SU-DHL-6 (cell line): ENCODE measurements around the gene SLC30A7.
"Not testable (repeated sequence)": the region's sequence is repeated elsewhere in the genome, so short reads cannot be mapped to it uniquely, and the experiment has no call there.

Source experiments
- H2AFZ ChIP-seq: fragments of 200-600 bp; sonication (generic); 2 replicates; pipeline ENCODE4 v1.6.1; 2014; ENCODE audit warnings: low read depth, mild to moderate bottlenecking, moderate library complexity, mixed read lengths, antibody characterized with exemption, low read length; ENCODE audit not compliant: severe bottlenecking
- H3F3A ChIP-seq: fragments of 200-600 bp; shearing (Covaris generic); 2 replicates; pipeline ENCODE4 v1.6.0; 2016; ENCODE audit warnings: antibody characterized with exemption, mild to moderate bottlenecking; ENCODE audit not compliant: insufficient read depth
- H3K27ac ChIP-seq: fragments of 200-600 bp; sonication (generic); 2 replicates; pipeline ENCODE4 v1.5.1; 2016; ENCODE audit warnings: low read depth, mild to moderate bottlenecking, low read length, moderate library complexity, mixed read lengths
- H3K27me3 ChIP-seq: fragments of 200-600 bp; sonication (generic), shearing (Covaris generic); 2 replicates; pipeline ENCODE4 v1.6.0; 2014; ENCODE audit warnings: mild to moderate bottlenecking, low read length
- H3K36me3 ChIP-seq: fragments of 200-600 bp; sonication (generic); 2 replicates; pipeline ENCODE4 v1.6.1; 2014; ENCODE audit warnings: mild to moderate bottlenecking, low read length, mixed read lengths
- H3K4me2 ChIP-seq: fragments of 300-600, 200-600 bp; shearing (Covaris generic), sonication (generic); 2 replicates; pipeline ENCODE4 v1.6.0; 2014; ENCODE audit warnings: low read length, low read depth, mild to moderate bottlenecking; ENCODE audit not compliant: poor library complexity, severe bottlenecking
- H3K4me3 ChIP-seq: fragments of 200-600 bp; sonication (generic); 2 replicates; pipeline ENCODE4 v1.5.1; 2014; ENCODE audit warnings: antibody characterized with exemption, low read length, mild to moderate bottlenecking, mixed read lengths; ENCODE audit not compliant: insufficient read depth, poor library complexity, severe bottlenecking
- H3K79me2 ChIP-seq: fragments of 200-600 bp; sonication (generic); 2 replicates; pipeline ENCODE4 v1.6.1; 2014; ENCODE audit warnings: mild to moderate bottlenecking, low read length, moderate library complexity; ENCODE audit not compliant: insufficient read depth
- H3K9ac ChIP-seq: fragments of 200-600 bp; sonication (generic); 2 replicates; pipeline ENCODE4 v1.7.0; 2014; ENCODE audit warnings: mild to moderate bottlenecking, low read length
- H3K9me2 ChIP-seq: fragments of 200-600 bp; sonication (generic); replicated peaks from 2 replicates; pipeline ENCODE4 v1.6.1; 2014; ENCODE audit warnings: low read length; ENCODE audit not compliant: insufficient read depth
- H3K9me3 ChIP-seq: fragments of 200-600 bp; sonication (generic); 2 replicates; pipeline ENCODE4 v1.6.1; 2014; ENCODE audit warnings: low read length, mixed read lengths; ENCODE audit not compliant: insufficient read depth
- H4K20me1 ChIP-seq: fragments of 200-600 bp; sonication (generic); 2 replicates; pipeline ENCODE4 v1.6.1; 2014; ENCODE audit warnings: low read depth, mild to moderate bottlenecking, antibody characterized with exemption, low read length, moderate library complexity, mixed read lengths
- CTCF ChIP-seq: fragments of 200-600 bp; sonication (generic); IDR thresholded peaks from one replicate; pipeline ENCODE4 v1.5.1; 2017; ENCODE audit warnings: antibody characterized with exemption, mild to moderate bottlenecking, low read length, moderate library complexity; ENCODE audit not compliant: insufficient read depth, poor library complexity, severe bottlenecking
- EZH2phosphoT487 ChIP-seq: fragments of 200-600 bp; sonication (generic), shearing (Covaris generic); conservative IDR thresholded peaks from 2 replicates; pipeline ENCODE4 v1.6.1; 2018; ENCODE audit warnings: mild to moderate bottlenecking, antibody characterized with exemption, low read length, moderate library complexity, mixed read lengths

Gene SLC30A7

DNA sequence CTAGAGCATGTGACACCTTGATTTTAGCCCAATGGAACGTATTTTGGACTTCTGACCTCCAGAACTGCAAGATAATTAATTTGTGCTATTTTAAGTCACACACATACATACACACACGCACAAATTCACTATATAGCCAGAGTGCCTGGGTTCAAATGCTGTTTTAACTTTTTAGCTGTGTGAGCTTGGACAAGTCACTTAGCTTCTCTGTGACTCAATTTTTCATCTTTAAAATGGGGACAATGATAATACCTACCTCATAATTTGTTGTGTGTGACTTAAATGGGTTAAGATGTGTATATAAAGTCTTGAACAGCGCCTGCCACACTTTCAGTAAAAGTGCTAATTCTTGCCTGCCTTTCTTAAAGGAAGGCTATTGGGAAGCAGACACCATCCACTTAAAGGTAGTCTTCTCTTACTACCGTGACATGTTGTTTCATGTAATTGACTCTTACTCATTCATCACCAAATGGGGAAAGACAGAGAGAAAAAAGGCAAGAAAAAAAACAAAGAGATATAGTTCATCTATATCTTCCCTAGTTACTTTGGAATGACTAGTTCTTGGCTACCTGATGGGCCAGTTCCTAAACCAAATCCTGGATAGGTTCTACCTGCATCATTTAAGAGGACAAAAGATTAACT is 56.3 kb downstream of the SLC30A7 start:
- Histone ChIP-seq H2AFZ (no peak overlapping the region), H3K27me3 (no peaks in the 10 kb centered on the region), H3K79me2 (no peaks in the 10 kb centered on the region), H3K9ac (no peak overlapping the region), H3K36me3 (no peaks in the 10 kb centered on the region; the same call in 1 of the 2 replicates), H3K4me3 (no peak overlapping the region), H3K27ac (no peak overlapping the region), H3K9me2 (no peaks in the 10 kb centered on the region), H3K9me3 (no peaks in the 10 kb centered on the region), H4K20me1 (no peaks in the 10 kb centered on the region), H3F3A (0 out of 2 replicates have a peak, but pooled peaks cover 6% of the 10 kb centered on the region), H3K4me2 (no peak overlapping the region)
- TF ChIP-seq EZH2phosphoT487 (no peak), CTCF (no peak)

DNA sequence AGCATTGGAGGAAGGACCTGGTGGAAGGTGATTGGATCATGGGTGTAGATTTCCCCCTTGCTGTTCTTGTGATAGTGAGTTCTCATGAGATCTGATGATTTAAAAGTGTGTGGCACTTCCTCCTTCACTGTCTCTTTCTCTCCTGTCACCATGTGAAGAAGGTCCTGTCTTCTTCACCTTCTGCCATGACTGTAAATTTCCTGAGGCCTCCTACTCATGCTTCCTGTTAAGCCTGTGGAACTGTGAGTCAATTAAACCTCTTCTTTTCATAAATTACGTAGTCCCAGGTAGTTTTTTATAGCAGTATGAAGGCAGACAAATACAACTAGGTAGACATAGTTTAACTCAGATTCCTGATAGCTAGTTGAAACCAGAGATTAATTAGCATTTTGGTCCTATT is 57.1 kb downstream of the SLC30A7 start:
- H3K9me3 ChIP-seq, H3K79me2 ChIP-seq, H3K27me3 ChIP-seq, H3K36me3 ChIP-seq, H3K4me2 ChIP-seq, H3K4me3 ChIP-seq, H3F3A ChIP-seq, H3K27ac ChIP-seq, H3K9me2 ChIP-seq, H2AFZ ChIP-seq, H3K9ac ChIP-seq, H4K20me1 ChIP-seq: not testable (repeated sequence)

DNA sequence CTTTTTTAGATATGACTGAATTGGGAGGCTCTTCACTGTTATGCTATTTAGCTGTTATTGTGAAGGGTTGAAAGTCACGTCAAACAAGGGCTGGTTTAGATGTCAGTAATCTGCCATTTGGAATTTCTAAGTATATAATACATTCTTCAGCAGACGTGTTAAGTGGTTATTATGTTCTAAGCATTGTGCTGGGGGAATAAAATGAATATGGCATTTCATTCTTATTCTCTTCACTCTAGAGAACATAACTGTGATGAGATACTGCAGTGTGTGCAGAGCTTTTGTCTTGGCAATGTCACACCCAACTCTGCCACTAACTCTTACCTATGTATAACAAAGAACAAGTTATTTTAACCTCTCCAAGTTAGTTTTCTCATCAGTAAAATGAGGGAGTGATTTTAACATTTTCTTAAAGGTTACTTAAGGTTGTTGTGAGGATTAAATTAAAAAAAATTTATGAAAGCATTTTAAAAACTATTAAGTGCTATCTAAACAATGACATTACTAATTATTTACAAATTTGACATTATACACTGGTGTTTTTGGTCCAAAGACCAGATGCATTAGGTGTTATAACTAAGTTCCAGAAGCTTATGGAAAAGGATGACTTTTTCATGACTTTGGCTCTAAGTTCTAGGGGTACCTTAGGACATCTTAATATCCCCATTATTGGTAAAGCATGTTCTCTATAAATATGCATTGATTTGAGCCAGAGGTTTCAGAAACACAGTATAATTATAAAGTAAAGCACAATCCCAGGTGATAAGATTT is 58.3 kb downstream of the SLC30A7 start:
- Histone ChIP-seq H3K4me3 (no peak overlapping the region), H3K27ac (no peak overlapping the region), H3K9me3 (no peaks in the 10 kb centered on the region)

More for the DNA sequence above, 58.3 kb downstream of the SLC30A7 start:
- TF ChIP-seq EZH2phosphoT487 (no peak), CTCF (no peak)
- Histone ChIP-seq H3F3A (0 out of 2 replicates have a peak, but pooled peaks cover 6% of the 10 kb centered on the region), H3K9ac (no peak overlapping the region), H4K20me1 (no peaks in the 10 kb centered on the region), H2AFZ (no peak overlapping the region), H3K9me2 (no peaks in the 10 kb centered on the region), H3K4me2 (no peak overlapping the region), H3K36me3 (no peaks in the 10 kb centered on the region; the same call in 1 of the 2 replicates), H3K27me3 (no peaks in the 10 kb centered on the region), H3K79me2 (no peaks in the 10 kb centered on the region)
